Kidney (tissue), 22 donors: ENCODE data around the gene SESN3. TPM values are rescaled to one million over a fixed set of nuclear protein-coding genes. Genes with fewer than 3 reads are reported as not detected.

ENCODE experiments used
- DNase-seq, 5 donors: peaks; one replicate each; pipeline ENCODE4 v3.0.0-alpha.2; 2013 to 2020
- FAIRE-seq: peaks from 2 replicates; lab custom pipeline; 2012; peaks lifted over from hg19 to GRCh38; lab: Jason Lieb, UNC
- H3K27ac ChIP-seq, 2 donors: one replicate each; pipeline ENCODE4 v1.7.0; 2013; ENCODE audit warnings: low read depth in 2 of 2, low read length in 2 of 2, inconsistent platforms in 1 of 2
- H3K27me3 ChIP-seq: one replicate; pipeline ENCODE4 v1.7.1; 2013; ENCODE audit warnings: low read length, inconsistent platforms; ENCODE audit not compliant: control insufficient read depth, insufficient read depth
- H3K36me3 ChIP-seq, 3 donors: one replicate each; pipeline versions ENCODE4 v1.7.0 to v1.7.1; 2013; ENCODE audit warnings: low read length in 3 of 3, control low read depth in 1 of 3, inconsistent platforms in 1 of 3; ENCODE audit not compliant: insufficient read depth in 3 of 3, control insufficient read depth in 2 of 3
- H3K4me1 ChIP-seq, 3 donors: one replicate each; pipeline versions ENCODE4 v1.7.0 to v1.7.1; 2013; ENCODE audit warnings: low read length in 3 of 3, inconsistent platforms in 1 of 3, low read depth in 1 of 3; ENCODE audit not compliant: control insufficient read depth in 2 of 3, insufficient read depth in 2 of 3
- H3K4me3 ChIP-seq, 3 donors: one replicate each; pipeline versions ENCODE4 v1.7.0 to v1.8.1; 2013; ENCODE audit warnings: low read length in 3 of 3, control low read depth in 1 of 3, inconsistent platforms in 1 of 3
- H3K9ac ChIP-seq, 3 donors: one replicate each; pipeline versions ENCODE4 v1.7.0 to v1.7.1; 2013; ENCODE audit warnings: low read length in 3 of 3, control low read depth in 1 of 3, inconsistent platforms in 1 of 3
- H3K9me3 ChIP-seq, 3 donors: one replicate each; pipeline versions ENCODE4 v1.7.0 to v1.7.1; 2013; ENCODE audit warnings: low read length in 3 of 3, control low read depth in 1 of 3, inconsistent platforms in 1 of 3; ENCODE audit not compliant: control insufficient read depth in 2 of 3, insufficient read depth in 1 of 3
- CTCF ChIP-seq: IDR thresholded peaks from 3 replicates; pipeline ENCODE4 v1.5.1; 2012; ENCODE audit warnings: mild to moderate bottlenecking, moderate library complexity, borderline replicate concordance; ENCODE audit not compliant: insufficient read depth; ENCODE audit errors: extremely low read depth
- intact Hi-C: fragments of 100-400 bp; cut with DNase I; formaldehyde crosslinking; loops from one replicate; pipeline ENCODE4 v1.11.1; 2022
- long read RNA-seq, 10 donors: library from polyadenylated mRNA in 1 of 10; unstranded in 1 of 10; transcript quantifications; one replicate each; pipeline ENCODE4 v2.0.0 and lab custom pipeline, GENCODE V29; 2021 to 2026
- polyA plus RNA-seq: library from polyadenylated mRNA; stranded (reverse); fragments of 350-450 nt; fragmentation: Illumina TruSeq; extraction: RNeasy Lipid Tissue Mini Kit (QIAGEN cat#74804); gene quantifications from one replicate; pipeline ENCODE4 v1.2.3, GENCODE V29; 2014; ENCODE audit warnings: low read depth, low replicate concordance; ENCODE audit not compliant: insufficient read depth
- total RNA-seq: library from RNA; stranded (reverse); fragmentation: NEBNext Ultra II Directional; extraction: Animal tissue kit (Norgen Biotek cat#: 25700); gene quantifications from one replicate; pipeline ENCODE4 v1.2.1, GENCODE V29; 2021
- donor health status: control.
- donor health status: control.
- donor health status: control.
- donor health status: control.
- donor health status: control.
- donor health status: DM: yes; HTN: yes; CAD: no.
- donor health status: Normal renal cell carcinoma (clear cell type).

Gene SESN3
- total RNA-seq, result 50.1 TPM
- polyA plus RNA-seq, result 5.1 TPM
- long read RNA-seq, donor 1, full-length matches to known transcripts, result 5 of 5 reads
- long read RNA-seq, donor 1, partial matches to known transcripts, result 0 of 5 reads
- long read RNA-seq, donor 1, other reads (novel, unspliced or antisense), result 0 of 5 reads
- long read RNA-seq, donor 2, full-length matches to known transcripts, result 1 of 16 reads
- long read RNA-seq, donor 2, partial matches to known transcripts, result 15 of 16 reads
- long read RNA-seq, donor 2, other reads (novel, unspliced or antisense), result 0 of 16 reads
- long read RNA-seq, donor 3, full-length matches to known transcripts, result 9 of 14 reads
- long read RNA-seq, donor 3, partial matches to known transcripts, result 5 of 14 reads
- long read RNA-seq, donor 3, other reads (novel, unspliced or antisense), result 0 of 14 reads
- long read RNA-seq, donor 4, full-length matches to known transcripts, result 3 of 3 reads
- long read RNA-seq, donor 4, partial matches to known transcripts, result 0 of 3 reads
- long read RNA-seq, donor 4, other reads (novel, unspliced or antisense), result 0 of 3 reads
- long read RNA-seq, donor 5, full-length matches to known transcripts, result 1 of 1 reads
- long read RNA-seq, donor 5, partial matches to known transcripts, result 0 of 1 reads
- long read RNA-seq, donor 5, other reads (novel, unspliced or antisense), result 0 of 1 reads
- long read RNA-seq, donor 6, full-length matches to known transcripts, result 2 of 2 reads
- long read RNA-seq, donor 6, partial matches to known transcripts, result 0 of 2 reads
- long read RNA-seq, donor 6, other reads (novel, unspliced or antisense), result 0 of 2 reads
- long read RNA-seq, donor 7, partial matches to known transcripts, result 1 of 11 reads
- long read RNA-seq, donor 7, other reads (novel, unspliced or antisense), result 10 of 11 reads
- long read RNA-seq, donor 8, full-length matches to known transcripts, result 5 of 5 reads
- long read RNA-seq, donor 8, partial matches to known transcripts, result 0 of 5 reads
- long read RNA-seq, donor 8, other reads (novel, unspliced or antisense), result 0 of 5 reads
- long read RNA-seq, donor 9, full-length matches to known transcripts, result 2 of 2 reads
- long read RNA-seq, donor 9, partial matches to known transcripts, result 0 of 2 reads
- long read RNA-seq, donor 9, other reads (novel, unspliced or antisense), result 0 of 2 reads
- long read RNA-seq, donor 10, full-length matches to known transcripts, result 9 of 9 reads
- long read RNA-seq, donor 10, partial matches to known transcripts, result 0 of 9 reads
- long read RNA-seq, donor 10, other reads (novel, unspliced or antisense), result 0 of 9 reads

- Histone ChIP-seq H3K4me1 (peaks cover 0 to 8% (median 7%) of the 10 kb centered on the region in 3 donors), H3K9ac (peak within 1 kb of the TSS; percentile 57 to 91 (median 74)), H3K36me3 (no peaks in the 10 kb centered on the region), H3K4me3 (peak within 1 kb of the TSS; percentile 74 to 94 (median 90)), H3K9me3 (no peaks in the 10 kb centered on the region), H3K27me3 (no peaks in the 10 kb centered on the region), H3K27ac (peak within 1 kb of the TSS; percentile 86 to 98)
- FAIRE-seq (peak; percentile 99), DNase-seq (peak; percentile 100)
- TF ChIP-seq CTCF, result peak; percentile 20
- intact Hi-C loops, result no loop called here
Measured at GRCh38 chr11:95231127-95231880, at the start of gene SESN3. Gene SESN3 (minus strand): TSS chr11:95231202. CDS start chr11:95230860, 342 bp downstream.

GRCh38 chr11:95279921-95280868 lies 49.2 kb upstream of the SESN3 start:
- DNase-seq, result no peak
- TF ChIP-seq CTCF, result no peak
- no peak overlapping the region for H3K27ac ChIP-seq

More at GRCh38 chr11:95279921-95280868, 49.2 kb upstream of the SESN3 start:
- Histone ChIP-seq H3K9me3 (no peaks in the 10 kb centered on the region), H3K36me3 (no peaks in the 10 kb centered on the region), H3K4me1 (no peaks in the 10 kb centered on the region), H3K4me3 (no peak overlapping the region), H3K9ac (no peak overlapping the region), H3K27me3 (no peaks in the 10 kb centered on the region)
- intact Hi-C loops, result no loop called here
- FAIRE-seq, result no peak
